ENCODE results near the gene CNPY4.

GRCh38 chr7:100099452-100099851, 20.0 kb upstream of the CNPY4 start:
- no peak for TF ChIP-seq CTCF (IDR thresholded peaks at IDR 0.05)
- no peak for TF ChIP-seq POLR2A (IDR thresholded peaks at IDR 0.05)
